ENCODE data around the gene CYP20A1.
A peak's percentile ranks its signal among the peaks of the same experiment; 100 is the strongest.
"Not testable (repeated sequence)": the region's sequence is repeated elsewhere in the genome, so short reads cannot be mapped to it uniquely, and the experiment has no call there.

CYP20A1 gene, protein sequence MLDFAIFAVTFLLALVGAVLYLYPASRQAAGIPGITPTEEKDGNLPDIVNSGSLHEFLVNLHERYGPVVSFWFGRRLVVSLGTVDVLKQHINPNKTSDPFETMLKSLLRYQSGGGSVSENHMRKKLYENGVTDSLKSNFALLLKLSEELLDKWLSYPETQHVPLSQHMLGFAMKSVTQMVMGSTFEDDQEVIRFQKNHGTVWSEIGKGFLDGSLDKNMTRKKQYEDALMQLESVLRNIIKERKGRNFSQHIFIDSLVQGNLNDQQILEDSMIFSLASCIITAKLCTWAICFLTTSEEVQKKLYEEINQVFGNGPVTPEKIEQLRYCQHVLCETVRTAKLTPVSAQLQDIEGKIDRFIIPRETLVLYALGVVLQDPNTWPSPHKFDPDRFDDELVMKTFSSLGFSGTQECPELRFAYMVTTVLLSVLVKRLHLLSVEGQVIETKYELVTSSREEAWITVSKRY

DNA sequence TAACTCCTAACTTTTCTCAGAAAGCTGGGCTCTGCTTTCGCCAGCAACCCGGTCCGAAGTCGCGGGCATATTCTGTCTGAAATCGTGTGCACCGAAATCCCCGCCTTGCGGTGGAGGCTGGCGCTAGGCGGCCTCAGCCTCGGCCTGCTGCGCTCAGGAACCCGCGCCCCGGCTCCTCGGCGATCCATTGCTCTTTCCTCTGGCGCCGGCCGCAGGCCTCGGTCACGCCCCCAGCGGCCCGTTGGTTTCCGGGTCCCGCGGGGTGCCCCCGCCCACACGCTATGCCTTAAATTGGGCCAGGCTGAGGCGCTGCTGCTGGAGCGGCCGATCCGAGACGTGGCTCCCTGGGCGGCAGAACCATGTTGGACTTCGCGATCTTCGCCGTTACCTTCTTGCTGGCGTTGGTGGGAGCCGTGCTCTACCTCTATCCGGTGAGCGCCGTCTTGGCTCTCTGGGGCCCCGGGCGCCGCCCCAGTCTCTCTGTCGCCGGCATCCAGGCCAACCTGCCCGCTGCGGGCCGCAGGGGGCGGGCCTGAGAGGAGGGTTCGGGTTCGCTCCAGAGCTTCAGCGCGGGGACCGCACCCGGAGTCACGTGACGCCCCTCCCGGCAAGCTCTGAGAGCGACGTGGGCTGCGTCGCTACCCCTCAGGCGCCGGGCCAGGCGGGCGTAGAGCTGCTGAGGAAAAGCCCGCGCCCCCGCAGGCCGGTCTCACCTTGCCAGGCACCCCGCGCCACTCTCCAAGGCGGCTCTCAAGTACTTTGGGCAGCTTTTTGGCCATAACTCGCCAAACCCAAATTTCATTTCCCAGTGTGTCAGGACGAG lies at the start of gene CYP20A1:
Gene CYP20A1 (plus strand): TSS at position 315 of the 823 bp plus-strand sequence. CDS start 45 bp downstream, at position 360.
- peak; percentile 64 for DNase-seq (ENCODE audit: low read depth)

DNA sequence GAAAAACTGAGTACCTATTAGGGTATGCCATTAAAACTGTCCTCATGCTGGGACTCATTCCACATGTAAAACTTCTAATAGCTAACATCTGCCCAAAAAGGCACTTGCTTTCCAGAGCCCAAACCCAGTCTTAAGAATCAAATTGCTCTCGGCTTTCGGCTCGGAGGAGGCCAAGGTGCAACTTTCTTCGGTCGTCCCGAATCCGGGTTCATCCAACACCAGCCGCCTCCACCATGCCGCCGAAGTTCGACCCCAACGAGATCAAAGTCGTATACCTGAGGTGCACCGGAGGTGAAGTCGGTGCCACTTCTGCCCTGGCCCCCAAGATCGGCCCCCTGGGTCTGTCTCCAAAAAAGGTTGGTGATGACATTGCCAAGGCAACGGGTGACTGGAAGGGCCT lies 48.3 kb upstream of the CYP20A1 start:
- DNase-seq (ENCODE audit: low read depth) = not testable (repeated sequence)

DNA sequence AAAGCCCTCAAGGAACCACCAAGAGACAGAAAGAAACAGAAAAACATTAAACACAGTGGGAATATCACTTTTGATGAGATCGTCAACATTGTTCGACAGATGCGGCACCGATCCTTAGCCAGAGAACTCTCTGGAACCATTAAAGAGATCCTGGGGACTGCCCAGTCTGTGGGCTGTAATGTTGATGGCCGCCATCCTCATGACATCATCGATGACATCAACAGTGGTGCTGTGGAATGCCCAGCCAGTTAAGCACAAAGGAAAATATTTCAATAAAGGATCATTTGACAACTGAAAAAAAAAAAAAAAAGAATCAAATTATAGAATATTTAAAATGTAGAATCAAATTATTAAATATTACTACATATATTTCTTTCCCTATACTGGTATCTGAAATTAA lies 47.8 kb upstream of the CYP20A1 start:
- DNase-seq (ENCODE audit: low read depth) = not testable (repeated sequence)

DNA sequence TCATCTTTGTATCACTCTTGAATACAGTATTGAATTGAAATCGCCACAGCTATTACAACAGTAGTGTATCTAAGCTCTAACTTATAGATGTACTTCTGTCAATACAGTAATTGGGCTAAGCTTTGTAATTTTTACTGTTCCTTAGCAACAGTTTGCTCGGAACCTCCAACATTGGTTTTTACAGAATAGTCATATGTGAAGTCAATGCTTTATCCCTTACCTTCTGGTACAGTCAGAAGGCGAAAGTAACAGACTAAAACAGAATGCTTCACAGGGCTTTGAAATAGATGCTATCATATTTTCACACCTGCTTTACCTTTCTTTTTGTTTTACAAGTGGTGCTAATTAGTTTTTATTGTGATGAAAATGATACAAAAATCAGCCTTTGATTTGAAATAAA lies 46.9 kb upstream of the CYP20A1 start:
- DNase-seq (ENCODE audit: low read depth) = no peak

DNA sequence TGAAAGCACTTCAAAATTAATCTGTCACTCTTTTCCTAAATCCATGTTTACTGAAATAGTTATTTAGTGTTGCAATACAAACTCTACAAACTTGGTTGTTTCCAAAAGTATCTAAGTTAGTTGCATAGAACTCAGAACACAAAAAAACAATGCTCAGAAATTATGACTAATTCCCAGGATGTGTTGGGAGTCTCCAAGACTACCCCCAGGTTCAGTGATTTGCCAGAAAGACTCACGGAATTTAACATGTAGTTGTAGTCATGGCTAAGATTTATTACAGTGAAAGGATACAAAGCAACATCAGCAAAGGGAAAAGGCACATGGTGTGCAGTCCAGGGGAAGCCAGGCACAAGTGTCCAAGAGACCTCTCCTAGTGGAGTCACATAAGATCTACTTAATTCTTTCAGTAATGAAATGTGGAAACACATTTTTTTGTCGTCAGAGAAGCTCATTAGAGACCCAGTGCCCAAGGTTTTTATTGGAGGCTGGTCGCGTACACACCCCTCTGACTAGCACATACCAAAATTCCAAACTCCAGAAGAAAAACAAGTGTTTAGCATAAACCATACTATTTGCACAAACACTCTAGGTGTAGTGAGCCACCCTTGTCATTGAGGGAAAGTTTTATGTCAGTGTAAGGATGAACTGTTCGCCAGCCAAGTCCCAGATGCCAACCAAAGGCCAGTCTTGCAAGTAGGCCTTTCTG lies 43.3 kb upstream of the CYP20A1 start:
- DNase-seq (ENCODE audit: low read depth) = no peak

DNA sequence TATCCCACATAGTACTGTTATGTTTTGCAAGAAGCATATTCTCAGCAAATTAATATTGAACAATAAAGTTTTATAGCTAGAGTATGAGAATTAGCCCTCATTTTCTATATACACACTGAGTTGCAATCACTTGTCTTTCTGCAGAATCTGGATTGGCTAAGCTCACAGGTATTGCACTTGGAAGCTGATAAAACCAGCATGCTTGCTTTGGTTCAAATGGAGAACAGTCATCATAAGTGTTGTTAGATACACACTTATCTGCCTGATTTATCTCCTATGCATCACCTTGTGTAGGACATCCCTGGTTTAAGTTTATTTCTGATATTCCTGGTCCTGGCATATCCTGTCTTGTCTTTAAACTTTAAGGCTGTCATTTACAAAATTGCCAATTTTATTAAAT lies 38.0 kb upstream of the CYP20A1 start:
- no peak for DNase-seq (ENCODE audit: low read depth)

DNA sequence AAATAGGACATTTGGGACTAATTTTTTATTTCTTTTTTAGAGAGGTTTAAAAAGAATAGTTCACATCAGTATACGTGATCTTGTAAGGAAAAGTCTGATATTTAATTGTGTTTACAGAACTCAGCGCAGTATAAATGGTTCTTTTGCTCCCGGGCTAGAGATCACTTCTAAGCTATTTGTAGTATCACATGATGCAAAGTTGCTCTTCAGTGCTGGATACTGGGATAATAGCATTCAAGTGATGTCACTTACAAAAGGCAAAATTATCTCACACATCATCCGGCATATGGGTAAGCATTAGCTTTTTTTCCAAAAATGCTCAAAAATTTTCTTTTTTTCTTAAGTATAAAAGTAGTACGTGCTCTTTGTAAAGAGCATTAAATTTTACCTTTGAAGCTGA lies 37.4 kb upstream of the CYP20A1 start:
- DNase-seq (ENCODE audit: low read depth) = no peak

DNA sequence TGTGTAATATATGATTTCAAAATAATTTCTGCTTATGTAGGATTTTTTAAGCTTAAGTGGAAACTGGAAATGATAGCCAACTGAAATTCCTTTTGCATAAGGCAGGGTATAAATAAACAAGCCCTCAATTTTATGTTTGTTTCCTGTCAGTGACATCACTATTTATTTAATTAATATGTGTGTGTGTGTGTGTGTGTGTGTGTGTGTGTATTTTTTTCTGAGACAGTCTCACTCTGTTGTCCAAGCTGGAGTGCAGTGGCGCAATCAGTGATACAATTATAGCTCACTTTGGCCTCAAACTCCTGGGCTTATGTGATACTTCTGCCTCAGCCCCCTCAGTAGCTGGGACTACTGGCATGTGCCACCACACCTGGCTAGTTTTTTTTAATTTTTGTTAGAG lies 29.3 kb upstream of the CYP20A1 start:
- DNase-seq (ENCODE audit: low read depth) = no peak

DNA sequence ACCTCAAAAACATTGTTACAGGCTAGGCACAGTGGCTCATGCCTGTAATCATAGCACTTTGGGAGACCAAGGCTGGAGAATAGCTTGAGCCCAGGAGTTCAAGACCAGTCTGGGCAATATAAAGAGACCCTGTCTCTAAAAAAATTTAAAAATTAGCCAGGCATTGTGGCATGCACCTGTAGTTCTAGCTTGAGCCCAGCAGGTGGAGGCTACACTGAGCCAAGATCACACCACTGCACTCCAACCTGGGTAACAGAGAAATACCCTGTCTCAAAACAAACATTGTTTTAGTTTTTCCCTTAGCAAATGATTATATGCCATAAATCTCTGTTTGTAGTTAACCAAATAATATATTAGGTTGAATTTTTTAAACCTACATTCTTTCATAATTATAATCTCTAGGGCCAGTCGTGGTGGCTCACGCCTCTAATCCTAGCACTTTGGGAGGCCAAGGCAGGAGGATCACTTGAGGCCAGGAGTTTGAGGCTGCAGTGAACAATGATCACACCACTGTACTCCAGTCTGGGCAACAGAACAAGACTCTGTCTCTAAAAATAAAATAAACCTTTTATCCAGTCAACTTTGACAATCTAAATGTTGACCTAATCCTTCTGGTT lies 13.3 kb upstream of the CYP20A1 start:
- DNase-seq (ENCODE audit: low read depth) = no peak

DNA sequence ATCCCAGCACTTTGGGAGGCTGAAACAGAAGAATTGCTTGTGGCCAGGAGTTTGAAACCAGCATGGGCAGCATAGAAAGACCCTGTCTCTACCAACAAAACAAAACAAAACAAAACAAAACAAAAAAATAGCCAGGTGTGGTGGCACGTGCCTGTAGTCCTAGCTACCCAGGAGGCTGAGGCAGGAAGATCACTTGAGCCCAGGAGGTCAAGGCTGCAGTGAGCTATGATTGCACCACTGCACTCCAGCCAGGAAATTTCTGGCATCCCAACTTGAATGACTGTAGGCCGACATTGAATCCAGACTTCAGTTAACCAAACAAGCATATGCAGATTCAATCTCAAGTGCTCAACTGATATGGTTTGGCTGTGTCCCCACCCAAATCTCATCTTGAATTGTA lies 9.1 kb upstream of the CYP20A1 start:
- not testable (repeated sequence) for DNase-seq (ENCODE audit: low read depth)

DNA sequence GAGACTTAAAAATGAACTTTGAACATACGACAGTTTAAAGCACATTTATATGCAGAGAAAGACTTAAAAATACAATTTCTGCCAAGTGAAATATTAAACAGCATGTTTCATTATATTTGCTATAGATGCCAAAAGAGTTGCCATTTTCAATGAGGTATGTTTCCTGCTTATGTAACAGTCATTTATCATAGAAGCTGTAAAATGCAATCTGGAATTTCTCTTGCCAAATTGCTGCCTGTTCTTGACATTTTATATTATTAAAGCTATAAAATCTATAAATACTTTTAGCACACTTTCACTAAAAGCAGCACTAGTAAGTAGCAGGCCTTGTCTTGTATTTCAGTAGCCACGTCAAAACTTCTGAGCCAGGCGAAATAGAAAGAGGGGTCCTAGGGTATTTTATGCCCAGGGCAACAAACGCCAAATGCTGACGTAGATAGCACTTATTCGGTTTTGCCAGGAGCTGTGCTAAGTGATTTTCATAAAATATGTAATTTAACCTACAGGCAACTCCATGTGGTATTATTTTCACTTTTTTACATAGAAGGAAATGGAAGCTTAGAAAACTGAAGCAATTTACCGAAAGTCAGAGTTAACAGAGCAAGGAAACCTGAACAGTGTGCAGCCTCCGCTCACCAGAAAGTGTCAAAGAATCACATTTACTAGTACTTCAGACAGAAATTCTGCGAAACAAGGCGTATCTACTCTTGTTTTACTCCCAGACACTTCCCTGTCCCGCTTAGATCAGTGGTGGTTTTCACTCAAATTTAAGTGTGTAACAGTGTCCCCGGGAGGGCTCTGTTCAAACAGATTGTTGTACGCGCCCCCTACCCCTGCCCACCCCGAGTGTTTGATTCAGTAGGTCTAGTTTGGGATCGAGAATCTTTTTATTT lies 1.2 kb upstream of the CYP20A1 start:
- DNase-seq (ENCODE audit: low read depth) = no peak

DNA sequence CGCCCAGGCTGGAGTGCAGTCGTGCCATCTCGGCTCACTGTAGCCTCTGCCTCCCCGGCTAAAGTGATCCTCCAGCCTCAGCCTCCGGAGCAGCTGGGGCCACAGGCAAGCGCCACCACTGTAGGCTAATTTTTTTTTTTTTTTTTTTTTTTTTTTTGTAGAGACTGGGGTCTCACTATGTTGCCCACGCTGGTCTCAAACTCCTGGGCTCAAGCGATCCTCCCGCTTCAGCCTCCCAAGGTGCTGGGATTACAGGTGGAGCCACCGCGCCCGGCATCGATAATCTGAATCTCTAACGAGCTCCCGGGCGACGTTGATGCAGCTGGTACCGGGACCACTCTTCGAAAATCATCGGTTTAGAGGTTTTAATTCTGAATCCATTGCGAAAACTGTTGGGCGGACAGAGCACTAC lies 520 bp upstream of the CYP20A1 start:
- DNase-seq (ENCODE audit: low read depth) = no peak

DNA sequence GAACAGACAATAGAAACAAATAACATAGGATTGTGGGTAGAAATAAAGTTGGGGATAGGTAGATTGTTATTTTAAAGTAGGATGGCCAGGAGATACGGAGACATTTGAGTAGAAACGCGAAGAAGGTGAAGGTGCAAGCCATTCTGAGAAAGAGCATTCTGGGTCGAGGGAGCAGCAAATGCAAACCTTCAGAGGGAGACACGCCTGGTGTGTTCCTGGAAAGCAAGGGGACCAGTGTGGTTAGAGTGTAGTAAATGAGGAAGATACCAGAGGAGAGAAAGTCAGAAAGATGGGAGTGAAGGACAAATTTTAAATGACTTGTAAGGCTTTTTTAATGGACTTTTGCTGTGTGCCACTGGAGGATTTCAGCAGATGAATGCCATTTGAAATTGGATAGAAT lies 1.7 kb downstream of the CYP20A1 start:
- no peak for DNase-seq (ENCODE audit: low read depth)

DNA sequence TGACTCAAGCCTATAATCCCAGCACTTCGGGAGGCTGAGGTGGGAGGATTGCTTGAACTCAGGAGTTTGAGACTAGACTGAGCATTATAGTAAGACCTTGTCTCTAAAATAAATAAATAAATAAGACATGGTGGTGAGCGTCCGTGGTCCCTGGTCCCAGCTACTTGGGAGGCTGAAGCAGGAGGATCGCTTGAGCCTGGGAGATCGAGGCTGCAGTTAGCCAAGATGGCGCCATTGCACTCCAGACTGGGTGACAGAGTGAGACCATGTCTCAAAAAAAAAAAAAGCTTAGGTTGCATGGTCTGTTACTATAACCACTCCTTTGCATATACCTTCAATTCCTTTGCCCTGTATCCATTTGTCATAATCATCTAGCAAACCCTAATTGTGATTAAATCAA lies 3.7 kb downstream of the CYP20A1 start:
- no peak for DNase-seq (ENCODE audit: low read depth)

DNA sequence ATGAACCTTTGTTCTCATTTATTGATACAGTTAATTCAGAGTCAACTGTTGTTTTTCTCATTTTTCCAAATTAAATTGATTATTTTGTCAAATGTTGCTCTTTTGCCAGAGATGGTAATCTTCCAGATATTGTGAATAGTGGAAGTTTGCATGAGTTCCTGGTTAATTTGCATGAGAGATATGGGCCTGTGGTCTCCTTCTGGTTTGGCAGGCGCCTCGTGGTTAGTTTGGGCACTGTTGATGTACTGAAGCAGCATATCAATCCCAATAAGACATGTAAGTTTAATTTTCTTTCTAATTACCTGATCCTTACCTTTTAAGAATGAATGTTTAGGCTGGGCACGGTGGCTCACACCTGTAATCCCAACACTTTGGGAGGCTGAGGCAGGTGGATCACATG lies 7.8 kb downstream of the CYP20A1 start:
- no peak for DNase-seq (ENCODE audit: low read depth)

DNA sequence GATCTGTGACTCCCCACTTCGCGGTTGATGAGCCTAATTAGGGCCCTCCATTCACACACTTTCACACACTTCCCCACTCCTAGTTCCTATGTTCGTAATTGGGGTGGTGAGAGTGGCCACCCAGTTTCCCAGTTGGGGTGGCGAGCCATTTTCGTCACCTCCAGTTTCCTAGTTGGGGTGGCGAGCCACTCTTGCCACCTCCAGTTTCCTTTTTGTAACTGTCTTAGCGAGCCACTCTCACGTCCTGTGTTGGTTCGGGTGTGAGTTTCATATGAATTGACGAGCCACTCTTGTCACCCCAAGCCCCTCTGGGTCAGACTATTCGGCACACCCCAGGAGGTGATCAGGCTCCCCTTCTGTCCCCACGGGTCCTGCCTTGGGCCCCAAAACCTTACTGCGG lies 14.0 kb downstream of the CYP20A1 start:
- DNase-seq (ENCODE audit: low read depth) = no peak

DNA sequence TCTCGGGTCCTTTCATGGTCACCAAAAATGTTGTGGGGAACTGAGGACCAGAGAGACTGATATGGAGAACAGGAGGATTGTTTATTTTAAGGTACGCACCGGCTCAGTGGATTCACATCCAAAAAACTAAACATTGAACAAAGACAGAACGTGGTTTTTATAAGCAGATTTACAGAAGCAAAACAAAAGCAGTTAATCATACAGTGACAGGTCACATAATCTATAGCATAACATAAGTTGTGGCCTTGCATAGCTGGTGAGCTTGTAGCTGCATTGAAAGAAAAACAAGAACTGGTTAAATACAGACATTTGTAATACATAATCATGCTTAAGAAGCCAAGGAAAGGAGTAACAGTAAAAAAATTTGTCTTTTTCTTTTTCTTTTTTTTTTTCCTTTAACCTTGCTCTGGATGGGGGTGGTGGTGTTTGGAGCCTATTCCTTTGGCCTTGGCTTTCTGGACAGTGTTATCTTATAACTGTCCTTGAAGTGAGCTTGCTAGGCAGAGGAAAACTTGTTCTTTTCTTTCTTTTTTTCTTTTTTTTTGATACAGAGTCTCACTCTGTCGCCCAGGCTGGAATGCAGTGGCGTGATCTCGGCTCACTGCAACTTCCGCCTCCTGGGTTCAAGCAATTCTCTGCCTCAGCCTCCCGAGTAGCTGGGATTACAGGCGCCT lies 14.7 kb downstream of the CYP20A1 start:
- not testable (repeated sequence) for DNase-seq (ENCODE audit: low read depth)

DNA sequence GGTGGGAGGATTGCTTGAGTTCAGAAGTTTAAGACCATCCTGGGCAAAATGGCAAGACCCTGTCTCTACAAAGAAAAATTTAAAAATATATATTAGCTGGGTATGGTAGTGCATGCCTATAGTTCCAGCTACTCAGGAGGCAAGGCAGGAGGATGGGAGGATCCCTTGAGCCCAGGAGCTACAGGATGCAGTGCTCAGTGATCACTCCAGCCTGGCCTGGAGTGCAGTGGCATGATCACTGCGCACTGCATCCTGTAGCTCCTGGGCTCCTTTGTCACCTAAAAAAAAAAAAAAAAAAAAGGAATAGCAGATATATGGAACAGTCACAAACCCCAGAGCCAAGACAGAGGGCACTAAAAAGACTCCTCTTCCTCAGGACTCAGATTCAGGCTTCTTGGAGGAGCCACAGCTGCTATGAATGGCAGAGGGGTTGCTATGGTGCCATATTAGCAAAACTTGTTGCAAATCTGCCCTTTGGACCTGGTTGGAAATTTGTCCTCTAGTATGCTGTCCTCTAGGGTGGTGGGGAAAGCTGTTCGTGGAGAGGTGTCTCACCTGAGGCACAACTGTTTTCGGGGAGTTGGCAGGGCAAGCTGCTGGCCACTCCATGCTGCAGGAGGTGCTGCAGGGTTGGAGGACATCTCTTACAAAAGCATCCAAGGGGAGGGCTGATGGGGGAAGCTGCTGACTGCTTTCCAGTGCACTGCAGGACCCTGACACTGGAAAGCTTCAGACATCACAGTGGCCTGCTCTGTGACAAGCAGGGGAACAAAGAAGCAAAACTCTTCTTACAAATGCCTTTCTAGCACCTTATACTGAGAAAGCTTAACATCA lies 22.7 kb downstream of the CYP20A1 start:
- no peak for DNase-seq (ENCODE audit: low read depth)

DNA sequence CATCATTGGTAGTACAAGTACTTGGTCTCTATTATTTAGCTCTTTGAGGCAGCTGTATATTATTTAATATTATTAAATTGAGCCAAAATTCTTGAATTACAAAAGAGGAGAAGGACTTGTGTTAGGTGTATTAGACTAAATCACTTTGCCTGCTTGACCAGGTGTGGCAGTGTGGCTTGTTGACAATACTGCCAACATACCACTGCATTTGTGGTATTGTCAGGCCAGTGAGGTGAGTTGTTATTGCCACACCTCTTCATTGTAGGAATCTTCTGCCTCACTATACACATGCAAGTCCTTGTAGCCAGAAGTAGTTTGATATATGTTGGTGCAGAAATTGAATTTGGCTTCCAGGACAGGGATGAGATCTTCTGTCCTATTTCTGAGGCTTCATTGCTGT lies 40.5 kb downstream of the CYP20A1 start:
- DNase-seq (ENCODE audit: low read depth) = no peak

Measured in HS-27A (cell line).